ENCODE measurements around the gene AGFG2.

- TF ChIP-seq POLR2A (IDR thresholded peaks at IDR 0.05) (peak; percentile 47), CTCF (IDR thresholded peaks at IDR 0.05) (peak; percentile 44 to 61 (median 45))
These were observed 65.3 kb downstream of the AGFG2 start for GRCh38 chr7:100604028-100604975.

Measured in breast epithelium (tissue), 3 donors.